ENCODE data around the gene ATP5PB. TPM values are rescaled to one million over a fixed set of nuclear protein-coding genes. Genes with fewer than 3 reads are reported as not detected.
A peak's percentile ranks its signal among the peaks of the same experiment; 100 is the strongest.

ATP5PB gene
- polyA plus RNA-seq, 4 donors, result 329 to 466 (median 367) TPM

DNA sequence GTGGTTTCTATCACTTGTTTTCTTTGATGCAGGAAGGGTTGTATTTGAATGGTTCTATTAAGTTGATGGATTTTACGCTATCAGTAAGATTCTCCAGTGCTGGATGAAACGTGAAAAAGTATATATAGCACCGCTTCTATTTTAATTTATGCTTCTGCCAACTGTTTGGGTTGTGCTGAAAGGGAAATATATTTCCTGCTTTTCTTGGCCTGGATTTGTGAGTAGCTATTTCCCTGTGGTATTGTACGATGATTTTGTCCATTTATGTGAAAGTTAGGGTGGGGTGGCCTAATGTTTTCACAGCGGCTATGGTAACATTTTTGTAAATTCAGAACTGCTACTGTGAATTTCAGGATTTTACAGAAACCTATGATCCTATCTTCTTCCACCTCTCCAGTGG, 24.8 kb downstream of the ATP5PB start:
- DNase-seq (ENCODE audit: low read depth in 4 of 4, low spot score in 2 of 4), result no peak

DNA sequence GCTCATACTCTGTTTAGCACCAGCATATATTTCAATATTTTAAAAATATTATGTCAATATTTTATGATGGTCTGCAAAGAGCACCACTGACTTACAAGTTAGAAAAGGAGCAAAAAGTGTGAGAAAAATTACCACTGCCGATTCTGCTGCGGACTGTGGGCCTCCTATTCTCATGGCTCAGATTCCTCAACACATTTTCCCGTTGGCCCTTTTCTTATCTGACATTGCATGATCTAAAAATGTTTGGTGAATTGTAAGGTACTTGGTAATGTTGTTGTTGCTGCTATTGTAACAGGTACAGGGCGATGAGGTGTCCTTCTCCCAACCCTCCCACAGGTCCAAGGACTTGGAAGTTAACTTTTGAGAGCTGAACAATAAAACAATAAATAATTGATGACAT, 25.3 kb downstream of the ATP5PB start:
- DNase-seq (ENCODE audit: low read depth in 4 of 4, low spot score in 2 of 4), result no peak

DNA sequence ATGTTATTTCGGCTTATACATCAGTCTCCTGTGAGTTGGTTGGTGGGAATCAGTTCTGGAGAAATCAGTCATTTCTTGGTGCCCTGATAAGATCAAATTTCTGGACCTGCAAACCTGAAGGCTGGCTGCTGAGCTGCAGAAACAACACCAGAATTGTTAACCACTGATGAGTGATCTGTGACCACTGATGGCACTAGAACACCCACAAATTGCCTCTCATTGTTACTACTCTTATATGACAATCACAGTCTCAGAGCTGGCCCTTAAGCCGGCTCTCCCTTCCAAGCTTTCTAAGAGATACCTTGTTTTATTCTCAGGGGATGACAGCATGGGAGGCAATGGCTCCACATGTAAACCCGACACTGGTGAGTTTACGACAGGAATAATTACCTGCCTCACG, 26.4 kb downstream of the ATP5PB start:
- no peak for DNase-seq (ENCODE audit: low read depth in 4 of 4, low spot score in 2 of 4)

DNA sequence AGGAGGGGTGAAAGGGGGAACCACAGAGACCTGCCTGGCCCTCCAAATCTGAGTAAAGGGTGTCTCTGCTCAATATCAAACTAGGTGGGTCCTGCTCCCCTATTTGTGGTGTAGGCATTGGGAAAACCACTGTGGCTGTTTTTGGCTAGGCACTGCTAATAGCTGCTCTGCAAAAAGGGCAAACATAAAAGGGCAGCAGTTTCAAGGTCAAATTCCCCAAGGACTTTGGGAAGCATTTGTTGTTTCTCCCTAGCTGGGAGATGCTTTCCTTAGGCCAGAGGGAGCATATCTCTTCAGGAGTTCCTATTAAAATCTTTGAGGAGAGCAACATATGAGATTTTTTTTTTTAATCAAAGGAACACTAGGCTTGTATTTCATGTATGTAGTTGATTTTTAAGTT, 26.9 kb downstream of the ATP5PB start:
- DNase-seq (ENCODE audit: low read depth in 4 of 4, low spot score in 2 of 4), result no peak

DNA sequence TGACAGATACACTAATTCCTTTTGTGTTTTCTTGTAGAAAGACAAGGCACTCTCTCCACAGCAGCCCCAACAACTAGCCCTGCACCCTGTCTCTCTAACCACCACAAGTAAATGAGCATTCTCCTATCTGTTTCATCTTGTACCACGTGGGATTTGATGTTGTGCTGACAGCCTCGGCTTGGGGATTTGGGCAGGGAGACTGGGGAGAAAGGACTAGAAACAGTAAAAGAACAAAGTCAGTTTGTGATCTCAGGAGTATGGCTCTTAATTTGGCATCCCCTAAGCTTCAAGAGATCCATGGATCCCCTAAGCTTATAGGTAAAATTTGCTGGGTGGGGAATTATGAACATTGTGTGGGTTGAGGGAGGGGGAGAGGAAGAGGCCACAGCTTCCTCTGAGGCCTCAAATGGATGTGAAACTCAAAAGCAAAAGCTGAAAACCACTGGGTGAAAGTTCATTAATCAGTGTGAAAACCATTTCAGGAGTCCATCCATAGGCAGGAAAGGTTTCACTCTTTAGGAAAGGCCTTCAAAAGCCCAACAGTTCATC, 27.6 kb downstream of the ATP5PB start:
- DNase-seq (ENCODE audit: low read depth in 4 of 4, low spot score in 2 of 4), result no peak

DNA sequence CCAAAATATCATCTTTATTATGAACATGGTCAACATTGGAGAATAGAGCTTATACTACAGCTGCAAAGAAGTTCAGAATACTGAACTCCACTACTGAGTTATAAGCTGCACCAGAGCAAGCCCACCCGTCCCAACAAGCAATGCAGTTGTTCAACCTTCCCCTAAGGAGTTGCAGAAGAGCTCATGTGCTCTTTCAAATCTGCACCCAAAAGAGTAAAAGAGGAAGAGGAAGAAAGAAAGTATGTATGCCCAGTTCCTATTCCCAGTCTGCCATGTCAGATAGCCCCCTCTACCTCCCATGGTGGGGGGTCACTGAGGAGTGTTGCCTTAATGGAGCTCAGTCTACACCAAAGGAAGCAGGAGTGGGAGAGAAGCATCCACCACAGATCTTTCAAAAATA, 31.4 kb downstream of the ATP5PB start:
- DNase-seq (ENCODE audit: low read depth in 4 of 4, low spot score in 2 of 4), result no peak

DNA sequence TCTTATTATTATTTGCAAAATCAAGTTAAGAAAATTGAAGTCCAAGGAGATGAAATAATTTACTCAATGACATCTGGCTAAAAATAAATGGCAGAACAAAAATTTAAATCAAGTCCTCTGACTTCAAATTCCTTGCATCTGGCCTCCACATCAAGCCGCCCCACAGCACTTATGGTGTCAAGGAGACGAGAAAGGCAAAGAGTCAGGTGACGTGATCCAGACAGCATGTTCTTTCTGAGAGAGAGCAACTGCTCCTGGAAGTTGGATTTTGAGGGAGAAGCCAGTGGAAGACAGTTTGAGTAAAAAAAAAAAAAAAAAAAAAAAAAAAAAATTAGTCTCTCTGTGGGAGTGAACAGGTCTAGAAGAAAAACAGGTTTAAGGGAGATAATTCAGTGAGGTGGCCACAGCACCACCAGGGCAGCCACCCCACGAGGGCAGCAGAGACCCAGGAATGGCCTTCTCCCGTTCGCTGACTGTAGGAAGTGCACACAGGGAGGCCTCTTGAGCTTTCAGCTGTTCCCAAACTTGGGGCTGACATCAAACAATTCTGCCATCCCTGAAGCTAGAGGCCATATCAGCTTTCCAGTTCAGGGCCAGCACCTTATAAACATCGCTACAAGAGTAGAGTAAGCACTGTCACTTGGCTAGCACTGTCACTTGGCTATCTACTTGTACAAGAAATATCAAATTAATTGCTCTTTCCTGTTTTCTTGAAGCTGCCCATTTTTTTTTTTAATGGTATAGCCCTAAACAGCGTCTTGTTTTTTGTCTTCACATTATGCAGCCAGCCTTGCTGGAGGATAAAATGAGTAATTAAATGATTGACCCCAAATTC, 32.3 kb downstream of the ATP5PB start:
- DNase-seq (ENCODE audit: low read depth in 4 of 4, low spot score in 2 of 4), result peak; percentile 7 to 54 (median 43)

DNA sequence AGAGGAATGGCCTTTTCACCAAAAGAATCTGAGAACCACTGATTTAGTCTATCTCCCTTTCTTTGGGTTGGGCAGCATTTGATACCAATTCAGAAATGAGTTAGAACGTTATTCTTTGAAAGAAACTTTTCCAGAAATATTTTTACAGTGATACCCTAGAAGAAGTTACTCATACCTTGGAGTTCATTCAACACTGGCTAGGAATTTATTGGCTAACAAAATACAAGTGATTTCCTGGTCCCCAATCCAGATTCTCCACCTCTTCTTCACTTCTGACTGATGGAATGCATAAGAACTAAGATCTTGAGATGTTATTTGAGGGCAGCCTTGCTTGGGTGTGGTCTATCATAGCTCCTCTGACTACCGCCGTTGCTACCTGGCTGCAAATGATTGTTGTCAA, 33.9 kb downstream of the ATP5PB start:
- no peak for DNase-seq (ENCODE audit: low read depth in 4 of 4, low spot score in 2 of 4)

DNA sequence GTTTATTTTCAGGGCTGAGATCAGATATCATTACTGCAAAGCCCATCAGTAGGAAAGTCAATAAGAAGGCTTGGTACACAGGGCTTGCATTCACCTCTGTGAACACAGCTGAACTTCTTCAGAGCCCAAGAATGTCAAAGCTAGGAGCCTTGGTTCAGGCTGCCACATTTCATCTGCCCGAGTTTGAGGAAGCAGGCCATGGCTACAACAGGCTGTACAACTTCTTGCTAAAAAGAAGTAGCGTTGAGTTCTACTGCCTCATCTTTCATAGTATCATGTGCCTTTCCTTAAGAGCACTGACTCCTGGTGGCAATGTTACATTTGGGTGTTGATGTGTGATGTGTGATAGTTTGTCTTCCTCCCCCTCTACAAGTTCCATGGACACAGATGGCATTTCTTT, 34.6 kb downstream of the ATP5PB start:
- no peak for DNase-seq (ENCODE audit: low read depth in 4 of 4, low spot score in 2 of 4)

DNA sequence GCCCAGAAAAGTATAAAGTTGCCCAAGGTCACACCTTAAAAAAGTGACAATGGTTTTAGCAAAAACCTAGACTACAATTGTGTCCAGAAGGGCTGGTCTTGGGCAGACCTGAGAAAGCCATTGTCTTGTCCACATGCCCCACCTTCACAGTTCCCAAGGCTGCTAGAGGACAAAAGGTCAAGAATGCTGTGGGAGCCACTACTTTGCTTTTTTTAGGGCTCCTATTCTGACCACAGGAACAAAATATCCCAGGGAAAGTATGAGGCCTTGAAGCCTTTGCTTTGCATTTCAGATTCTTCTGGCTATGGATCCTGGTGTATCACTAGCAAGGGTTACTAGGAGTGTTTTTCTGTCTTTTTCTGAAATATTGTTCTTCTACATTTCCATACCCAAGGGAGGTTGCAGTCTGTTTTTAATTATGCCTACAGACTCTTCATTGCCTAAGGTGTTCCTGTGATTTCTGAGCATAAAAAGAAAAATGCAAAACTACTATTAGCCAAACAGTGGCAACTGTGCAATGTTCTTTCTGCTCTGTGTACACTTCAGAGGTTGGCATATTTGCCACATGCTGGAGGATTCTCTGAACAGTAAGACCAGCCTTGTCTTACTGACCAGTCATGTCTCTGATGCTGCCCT, 35.2 kb downstream of the ATP5PB start:
- DNase-seq (ENCODE audit: low read depth in 4 of 4, low spot score in 2 of 4), result no peak

DNA sequence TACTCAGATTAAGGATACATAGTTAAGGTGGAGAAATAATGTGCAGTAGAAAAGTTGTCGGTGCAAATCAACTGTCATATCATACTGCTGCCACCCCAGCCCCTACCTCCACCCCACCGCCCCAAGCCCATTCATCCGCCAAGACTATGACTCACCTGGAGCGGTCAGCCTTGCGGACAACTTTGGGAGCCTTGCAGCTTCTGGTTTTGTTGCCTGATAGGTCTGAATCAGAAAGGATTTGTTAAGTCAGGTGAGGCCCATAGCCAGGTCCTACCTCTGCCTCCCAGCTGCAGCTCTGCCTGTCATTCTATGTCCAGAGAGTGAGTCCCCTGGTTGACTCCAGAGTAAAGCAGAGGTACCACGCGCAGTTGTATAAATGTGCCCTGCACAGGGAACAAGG, 37.2 kb downstream of the ATP5PB start:
- no peak for DNase-seq (ENCODE audit: low read depth in 4 of 4, low spot score in 2 of 4)

DNA sequence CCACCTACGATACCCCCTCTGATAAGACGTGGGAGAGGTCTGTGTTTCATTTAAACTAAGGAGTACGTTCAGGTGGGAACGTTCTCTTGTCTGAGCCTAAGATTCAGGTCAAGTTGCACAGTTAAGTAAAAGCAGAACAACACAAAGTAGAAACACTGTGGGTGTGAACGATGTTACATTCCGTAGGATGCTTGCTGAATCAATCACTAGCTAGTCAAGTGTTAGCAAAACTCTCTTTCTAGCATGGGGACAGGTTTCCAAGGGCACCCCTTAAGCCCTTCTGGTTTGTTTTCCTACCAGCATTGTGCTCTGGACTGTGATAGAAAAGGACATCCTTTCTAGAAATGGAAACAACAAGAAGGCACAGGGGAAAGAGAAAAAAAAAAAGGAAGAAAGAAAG, 37.9 kb downstream of the ATP5PB start:
- DNase-seq (ENCODE audit: low read depth in 4 of 4, low spot score in 2 of 4), result no peak

DNA sequence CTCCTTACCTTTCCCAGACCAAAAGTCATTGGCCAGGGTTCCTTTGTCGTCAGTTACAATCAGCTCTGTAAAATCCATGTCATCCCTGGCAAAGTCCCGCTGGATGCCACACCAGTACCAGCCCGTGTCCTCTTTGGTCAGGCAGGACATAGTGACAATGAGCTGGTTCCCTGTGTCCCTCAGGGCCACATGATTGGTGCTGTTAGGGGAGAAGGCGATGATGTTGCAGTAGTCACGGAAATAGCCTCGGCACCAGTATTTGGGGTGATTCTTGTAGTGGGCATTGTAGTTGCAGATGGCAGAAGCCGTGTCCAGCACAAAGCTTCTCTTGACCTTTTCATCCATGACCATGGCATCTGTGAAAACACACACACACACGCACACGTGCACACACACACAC, 39.4 kb downstream of the ATP5PB start:
- no peak for DNase-seq (ENCODE audit: low read depth in 4 of 4, low spot score in 2 of 4)

DNA sequence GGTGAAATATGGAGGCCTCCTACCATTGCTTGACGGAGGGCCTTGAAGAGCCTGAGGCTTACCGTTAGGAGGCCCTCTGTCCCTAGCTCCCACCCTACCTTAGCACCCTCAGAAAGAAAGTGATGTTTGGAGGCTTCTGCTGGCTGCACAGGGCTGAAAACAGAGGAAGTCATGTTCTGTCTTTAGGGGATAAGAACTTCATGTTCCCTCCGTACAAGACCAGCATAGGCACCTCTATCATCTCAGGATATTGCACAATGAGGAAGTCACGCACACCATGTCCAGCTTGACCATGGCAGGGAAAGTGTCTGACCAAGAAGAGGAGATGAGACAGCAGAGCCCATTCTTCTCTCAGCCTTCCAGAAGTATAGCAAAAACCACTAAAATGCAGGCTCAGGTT, 40.3 kb downstream of the ATP5PB start:
- no peak for DNase-seq (ENCODE audit: low read depth in 4 of 4, low spot score in 2 of 4)

DNA sequence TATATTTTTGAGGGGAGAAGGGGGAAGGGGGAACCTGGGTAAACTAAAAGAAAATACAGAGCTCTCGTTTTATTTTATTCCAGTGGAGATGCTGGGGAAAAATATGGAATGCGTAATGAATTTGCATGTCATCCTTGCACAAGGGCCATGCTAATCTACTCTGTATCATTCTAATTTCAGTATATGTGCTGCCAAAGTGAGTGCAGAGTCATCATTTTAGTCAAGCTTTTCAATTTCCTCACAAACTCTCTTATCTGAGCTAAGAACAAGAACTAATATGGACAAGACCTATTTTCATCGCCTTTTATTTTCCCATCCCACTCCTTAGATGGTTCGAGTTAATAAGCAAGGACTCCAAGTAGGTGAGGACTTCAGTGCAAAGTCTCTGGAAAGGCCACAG, 41.0 kb downstream of the ATP5PB start:
- DNase-seq (ENCODE audit: low read depth in 4 of 4, low spot score in 2 of 4), result no peak

DNA sequence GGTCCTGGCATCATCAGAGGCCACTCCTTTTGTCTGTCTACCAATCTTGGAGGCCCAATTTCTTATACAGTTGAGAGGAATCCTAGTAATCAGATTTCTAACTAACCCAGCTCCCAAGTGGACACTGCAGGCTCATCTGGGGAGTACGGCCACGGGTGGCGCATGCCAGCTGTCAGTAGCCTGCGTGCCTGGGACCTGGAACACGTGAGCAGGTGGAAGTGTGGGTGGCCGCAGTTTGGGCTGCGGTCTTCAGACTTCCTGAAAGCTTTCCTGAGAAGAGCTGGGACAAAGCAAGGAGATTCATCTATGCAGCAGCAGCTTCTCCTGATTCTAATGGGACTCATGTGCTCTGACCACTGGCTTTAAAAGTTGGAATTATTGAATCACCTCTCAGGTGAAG, 41.8 kb downstream of the ATP5PB start:
- DNase-seq (ENCODE audit: low read depth in 4 of 4, low spot score in 2 of 4), result no peak

DNA sequence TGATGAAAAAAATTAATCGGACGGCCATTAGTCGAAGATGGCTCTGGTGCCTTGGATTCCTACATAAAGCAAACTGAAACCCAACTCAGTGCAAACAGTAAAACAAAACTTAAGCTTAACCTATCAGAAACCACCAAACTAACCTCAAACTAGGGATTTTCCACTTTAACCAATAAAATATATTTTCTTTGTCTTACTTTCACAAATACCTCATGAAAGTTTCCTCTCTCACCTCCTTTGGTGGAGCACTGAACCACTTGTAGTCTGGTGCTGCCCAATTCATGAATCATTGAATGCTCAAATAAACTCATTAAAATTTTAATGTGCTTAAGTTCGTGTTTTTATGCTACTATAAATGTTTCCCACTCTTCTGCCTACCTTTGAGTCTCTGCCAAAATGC, 47.1 kb downstream of the ATP5PB start:
- DNase-seq (ENCODE audit: low read depth in 4 of 4, low spot score in 2 of 4), result no peak

DNA sequence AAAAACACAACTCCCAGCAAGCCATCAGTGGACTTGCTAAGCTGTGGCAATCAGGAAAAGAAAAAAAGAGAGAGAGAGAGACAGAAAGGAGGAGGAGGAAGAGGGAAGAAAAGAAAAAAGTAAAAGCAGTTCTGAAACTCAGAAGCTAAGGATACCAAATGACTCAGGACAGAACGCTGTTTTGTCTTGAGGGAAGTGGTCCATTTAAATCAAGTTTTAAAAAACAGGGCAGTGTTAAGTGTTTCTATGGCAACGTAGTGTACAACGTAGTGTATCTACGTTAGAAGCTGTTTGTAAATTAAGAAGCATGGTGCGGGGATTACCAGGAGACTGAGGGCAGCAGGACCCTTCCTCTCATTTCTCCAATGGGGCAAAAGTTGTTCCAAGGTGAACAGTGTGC, 48.3 kb downstream of the ATP5PB start:
- no peak for DNase-seq (ENCODE audit: low read depth in 4 of 4, low spot score in 2 of 4)

DNA sequence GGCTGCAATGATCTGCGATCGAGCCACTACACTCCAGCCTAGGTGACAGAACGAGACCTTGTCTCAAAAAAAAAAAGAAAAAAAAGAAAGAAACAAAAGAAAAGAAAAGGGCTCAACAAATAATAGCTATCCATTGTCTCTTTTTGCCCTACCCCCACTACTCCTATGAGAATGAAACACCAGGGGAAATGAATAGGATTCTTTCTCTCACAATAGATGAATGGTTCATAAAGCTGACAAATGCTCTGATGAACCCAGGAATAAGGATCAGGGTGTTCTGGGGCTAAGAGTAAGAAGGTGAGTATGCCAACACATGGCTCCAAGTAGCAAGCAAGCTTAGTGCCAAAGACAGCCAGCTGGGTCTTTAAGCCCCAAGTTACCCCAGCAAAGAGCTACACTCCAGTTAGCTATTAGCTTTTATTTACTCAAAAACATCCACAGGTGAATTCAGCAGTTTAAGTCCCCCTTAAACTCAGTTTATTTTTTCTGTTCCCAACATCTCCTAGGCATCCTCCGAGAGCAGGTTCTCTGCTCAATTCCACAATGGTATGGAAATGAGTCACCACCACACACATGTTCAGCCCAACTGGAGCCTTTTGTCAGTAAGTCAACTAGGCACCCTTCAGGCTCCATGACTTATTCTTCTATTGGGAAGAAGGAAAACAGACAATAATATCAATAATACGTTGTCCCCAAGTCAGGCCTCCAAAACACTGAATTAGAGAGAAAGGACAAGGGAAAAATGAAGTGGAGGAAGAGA, 49.9 kb downstream of the ATP5PB start:
- no peak for DNase-seq (ENCODE audit: low read depth in 4 of 4, low spot score in 2 of 4)

DNA sequence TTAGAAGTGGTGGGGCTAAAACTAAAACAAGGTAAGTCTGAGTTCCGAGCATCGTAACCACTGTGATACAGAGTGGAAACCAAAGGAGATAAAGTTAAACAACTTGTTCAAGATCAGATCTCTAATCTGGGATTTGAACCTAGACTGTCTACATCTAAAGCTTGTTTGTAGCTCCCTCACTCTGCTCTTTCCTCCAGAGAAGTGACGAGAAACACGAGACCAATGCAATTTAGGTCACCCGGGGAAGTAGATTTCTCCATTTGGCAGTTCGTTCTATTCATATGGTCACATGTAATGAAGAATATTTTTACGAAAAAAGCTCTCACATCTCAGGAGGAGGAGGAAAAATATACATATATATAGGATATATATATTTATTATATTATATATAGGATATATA, 52.4 kb downstream of the ATP5PB start:
- no peak for DNase-seq (ENCODE audit: low read depth in 4 of 4, low spot score in 2 of 4)

DNA sequence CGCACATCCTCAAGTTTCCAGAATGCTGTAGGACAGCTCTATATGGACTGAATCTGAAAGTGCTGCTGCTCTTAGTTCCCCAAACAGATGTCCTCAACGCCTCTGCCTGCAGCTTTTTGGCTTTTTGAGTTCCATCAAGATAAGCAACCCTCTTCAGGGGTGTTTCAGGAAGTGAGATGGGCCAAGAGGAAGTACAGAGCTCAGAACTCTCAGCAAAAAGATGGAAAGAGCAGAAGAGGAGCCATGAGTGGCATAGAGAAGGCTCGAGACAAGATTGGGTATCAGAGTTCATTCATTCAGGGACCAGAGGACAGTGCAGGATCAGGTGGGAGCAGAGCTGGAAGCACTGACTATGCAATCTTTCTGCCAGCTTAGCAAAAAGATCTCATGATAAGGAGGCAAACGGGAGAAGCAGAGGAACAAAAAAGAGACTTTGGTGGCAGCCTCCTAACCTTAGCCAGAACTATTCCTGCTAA, 54.4 kb downstream of the ATP5PB start, which contains the start of the genes ADORA3 and TMIGD3:
Gene ADORA3 (minus strand): TSS at position 49 of the 476 bp plus-strand sequence. CDS start 279 bp downstream, outside the sequence.
Gene TMIGD3 (minus strand): TSS at position 49 of the 476 bp plus-strand sequence. CDS start 279 bp downstream, outside the sequence.
- no peak for DNase-seq (ENCODE audit: low read depth in 4 of 4, low spot score in 2 of 4)
